Measurements from ENCODE around the gene CLCN5. TPM values are rescaled to one million over a fixed set of nuclear protein-coding genes. Genes with fewer than 3 reads are reported as not detected.

The CLCN5 gene
- total and polyA plus RNA-seq, 2 experiments from 2014 or later, result 1.8 to 2.9 TPM

- TF ChIP-seq EZH2 (IDR thresholded peaks at IDR 0.05; ENCODE audit: insufficient read depth, poor library complexity, severe bottlenecking) (no peak), EZH2phosphoT487 (IDR thresholded peaks at IDR 0.05; ENCODE audit: insufficient read depth, low read depth) (no peak)
- WGBS, 2 experiments (ENCODE audit: low coverage in 1 of 2, low lambda C conversion rate in 2 of 2, missing lambda C conversion rate in 2 of 2), result 68 to 75% methylated on average over 3 of the region's 3 CpGs
- no peaks in the 10 kb centered on the region for H3K27me3 ChIP-seq (replicated peaks; ENCODE audit: insufficient read depth)
- no peaks in the 10 kb centered on the region for H3F3A ChIP-seq (ENCODE audit: insufficient read depth)
- no peaks in the 10 kb centered on the region for H4K20me1 ChIP-seq (ENCODE audit: insufficient read depth)
- H3K27ac ChIP-seq, result no peak overlapping the region
- no peak overlapping the region for H3K4me3 ChIP-seq
- in situ Hi-C loops (cut with MboI), result no loop called here
- H3K79me2 ChIP-seq (ENCODE audit: insufficient read depth), result no peaks in the 10 kb centered on the region
- H3K4me1 ChIP-seq (ENCODE audit: insufficient read depth), result peaks cover 4% of the 10 kb centered on the region; the same call in 1 of the 2 replicates
- no peaks in the 10 kb centered on the region for H3K36me3 ChIP-seq (ENCODE audit: low read depth)
- no peak overlapping the region for H3K9ac ChIP-seq
- no peak overlapping the region for H3K4me2 ChIP-seq (ENCODE audit: unreplicated experiment)
- H2AFZ ChIP-seq, result no peak overlapping the region
- DNase-seq, result no peak
- H3K9me2 ChIP-seq (ENCODE audit: insufficient read depth), result no peaks in the 10 kb centered on the region
- no peaks in the 10 kb centered on the region for H3K9me3 ChIP-seq (ENCODE audit: low read depth)
Measured at GRCh38 chrX:49986058-49986457, 63.7 kb downstream of the CLCN5 start.

- H3K36me3 ChIP-seq (ENCODE audit: low read depth), result no peaks in the 10 kb centered on the region
- H3K9me3 ChIP-seq (ENCODE audit: low read depth), result no peaks in the 10 kb centered on the region
- no peak overlapping the region for H3K4me2 ChIP-seq (ENCODE audit: unreplicated experiment)
- no peak for DNase-seq
- no peak for TF ChIP-seq EZH2phosphoT487 (IDR thresholded peaks at IDR 0.05; ENCODE audit: insufficient read depth, low read depth)
- TF ChIP-seq EZH2 (IDR thresholded peaks at IDR 0.05; ENCODE audit: insufficient read depth, poor library complexity, severe bottlenecking), result no peak
- no peak overlapping the region for H2AFZ ChIP-seq
- H3K79me2 ChIP-seq (ENCODE audit: insufficient read depth), result no peaks in the 10 kb centered on the region
- 55 to 67% methylated on average over 2 of the region's 2 CpGs for WGBS, 2 experiments (ENCODE audit: low coverage in 1 of 2, low lambda C conversion rate in 2 of 2, missing lambda C conversion rate in 2 of 2)
- no peak overlapping the region for H3K9ac ChIP-seq
- H3K9me2 ChIP-seq (ENCODE audit: insufficient read depth), result no peaks in the 10 kb centered on the region
- H3K27me3 ChIP-seq (replicated peaks; ENCODE audit: insufficient read depth), result no peaks in the 10 kb centered on the region
- H4K20me1 ChIP-seq (ENCODE audit: insufficient read depth), result no peaks in the 10 kb centered on the region
- no peaks in the 10 kb centered on the region for H3K4me1 ChIP-seq (ENCODE audit: insufficient read depth)
- no peaks in the 10 kb centered on the region for H3F3A ChIP-seq (ENCODE audit: insufficient read depth)
- no peak overlapping the region for H3K4me3 ChIP-seq
- in situ Hi-C loops (cut with MboI), result no loop called here
- H3K27ac ChIP-seq, result no peak overlapping the region
Measured at GRCh38 chrX:49987651-49988050, 65.3 kb downstream of the CLCN5 start.

GRCh38 chrX:49988143-49988542 lies 65.7 kb downstream of the CLCN5 start:
- H3K4me3 ChIP-seq, result no peak overlapping the region
- no peaks in the 10 kb centered on the region for H3K27me3 ChIP-seq (replicated peaks; ENCODE audit: insufficient read depth)
- 92 to 96% methylated on average over 5 of the region's 5 CpGs for WGBS, 2 experiments (ENCODE audit: low coverage in 1 of 2, low lambda C conversion rate in 2 of 2, missing lambda C conversion rate in 2 of 2)
- no peaks in the 10 kb centered on the region for H4K20me1 ChIP-seq (ENCODE audit: insufficient read depth)
- no peaks in the 10 kb centered on the region for H3K9me2 ChIP-seq (ENCODE audit: insufficient read depth)
- no peaks in the 10 kb centered on the region for H3K9me3 ChIP-seq (ENCODE audit: low read depth)
- no peaks in the 10 kb centered on the region for H3K4me1 ChIP-seq (ENCODE audit: insufficient read depth)
- in situ Hi-C loops (cut with MboI), result no loop called here
- no peak overlapping the region for H3K9ac ChIP-seq
- DNase-seq, result no peak
- no peak overlapping the region for H3K27ac ChIP-seq
- H2AFZ ChIP-seq, result no peak overlapping the region
- H3K4me2 ChIP-seq (ENCODE audit: unreplicated experiment), result no peak overlapping the region
- H3K36me3 ChIP-seq (ENCODE audit: low read depth), result no peaks in the 10 kb centered on the region
- H3K79me2 ChIP-seq (ENCODE audit: insufficient read depth), result no peaks in the 10 kb centered on the region
- H3F3A ChIP-seq (ENCODE audit: insufficient read depth), result no peaks in the 10 kb centered on the region
- TF ChIP-seq EZH2phosphoT487 (IDR thresholded peaks at IDR 0.05; ENCODE audit: insufficient read depth, low read depth), result no peak
- no peak for TF ChIP-seq EZH2 (IDR thresholded peaks at IDR 0.05; ENCODE audit: insufficient read depth, poor library complexity, severe bottlenecking)

- Histone ChIP-seq H3K4me2 (ENCODE audit: unreplicated experiment) (no peak overlapping the region), H4K20me1 (ENCODE audit: insufficient read depth) (no peaks in the 10 kb centered on the region), H3K4me1 (ENCODE audit: insufficient read depth) (peaks cover 11% of the 10 kb centered on the region; the same call in 1 of the 2 replicates), H3K9me3 (ENCODE audit: low read depth) (no peaks in the 10 kb centered on the region), H3K9ac (no peak overlapping the region), H3K27me3 (replicated peaks; ENCODE audit: insufficient read depth) (no peaks in the 10 kb centered on the region), H3K79me2 (ENCODE audit: insufficient read depth) (no peaks in the 10 kb centered on the region), H3K36me3 (ENCODE audit: low read depth) (no peaks in the 10 kb centered on the region), H3K4me3 (no peak overlapping the region), H3K9me2 (ENCODE audit: insufficient read depth) (no peaks in the 10 kb centered on the region), H2AFZ (no peak overlapping the region), H3F3A (ENCODE audit: insufficient read depth) (peaks cover 23% of the 10 kb centered on the region), H3K27ac (no peak overlapping the region)
- WGBS, 2 experiments (ENCODE audit: low coverage in 1 of 2, low lambda C conversion rate in 2 of 2, missing lambda C conversion rate in 2 of 2), result 47% methylated on average over 4 of the region's 4 CpGs
- TF ChIP-seq EZH2phosphoT487 (IDR thresholded peaks at IDR 0.05; ENCODE audit: insufficient read depth, low read depth) (no peak), EZH2 (IDR thresholded peaks at IDR 0.05; ENCODE audit: insufficient read depth, poor library complexity, severe bottlenecking) (no peak)
- in situ Hi-C loops (cut with MboI), result no loop called here
- DNase-seq, result no peak
Measured at GRCh38 chrX:49991758-49992157, 69.4 kb downstream of the CLCN5 start.

- H3K79me2 ChIP-seq (ENCODE audit: insufficient read depth), result no peaks in the 10 kb centered on the region
- H3K4me1 ChIP-seq (ENCODE audit: insufficient read depth), result peaks cover 11% of the 10 kb centered on the region; the same call in 1 of the 2 replicates
- H3K4me3 ChIP-seq, result no peak overlapping the region
- 89 to 100% methylated on average over 1 of the region's 1 CpG for WGBS, 2 experiments (ENCODE audit: low coverage in 1 of 2, low lambda C conversion rate in 2 of 2, missing lambda C conversion rate in 2 of 2)
- DNase-seq, result no peak
- H3K9me2 ChIP-seq (ENCODE audit: insufficient read depth), result no peaks in the 10 kb centered on the region
- no peaks in the 10 kb centered on the region for H3K27me3 ChIP-seq (replicated peaks; ENCODE audit: insufficient read depth)
- no peak overlapping the region for H3K27ac ChIP-seq
- no peaks in the 10 kb centered on the region for H3K36me3 ChIP-seq (ENCODE audit: low read depth)
- H3K9ac ChIP-seq, result no peak overlapping the region
- no peaks in the 10 kb centered on the region for H4K20me1 ChIP-seq (ENCODE audit: insufficient read depth)
- in situ Hi-C loops (cut with MboI), result no loop called here
- TF ChIP-seq EZH2 (IDR thresholded peaks at IDR 0.05; ENCODE audit: insufficient read depth, poor library complexity, severe bottlenecking) (no peak), EZH2phosphoT487 (IDR thresholded peaks at IDR 0.05; ENCODE audit: insufficient read depth, low read depth) (no peak)
- no peaks in the 10 kb centered on the region for H3K9me3 ChIP-seq (ENCODE audit: low read depth)
- no peak overlapping the region for H3K4me2 ChIP-seq (ENCODE audit: unreplicated experiment)
- no peak overlapping the region for H2AFZ ChIP-seq
- peaks cover 23% of the 10 kb centered on the region for H3F3A ChIP-seq (ENCODE audit: insufficient read depth)
Measured at GRCh38 chrX:49992853-49993252, 70.5 kb downstream of the CLCN5 start.
